NCI-H460 (cell line): ENCODE data around the gene DCT. TPM values are rescaled to one million over a fixed set of nuclear protein-coding genes. Genes with fewer than 3 reads are reported as not detected.

Source experiments
- DNase-seq: peaks from one replicate; pipeline ENCODE4 v3.0.0-alpha.2; 2016; ENCODE audit warnings: low read depth; ENCODE audit errors: extremely low read depth
- total RNA-seq: library from RNA; depleted of rRNA; stranded (reverse); fragments of >200 nt; shearing (Covaris generic); gene quantifications from 2 replicates; pipeline ENCODE4 v1.2.3, GENCODE V29; 2014; rRNA removed

DCT gene
- total RNA-seq, 1 experiment from 2014 or later, result not detected

- no peak for DNase-seq
Observed at GRCh38 chr13:94408314-94409036, 71.0 kb downstream of the DCT start.

- no peak for DNase-seq
Observed at GRCh38 chr13:94400874-94401273, 78.6 kb downstream of the DCT start.

GRCh38 chr13:94399812-94400211, 79.7 kb downstream of the DCT start:
- DNase-seq, result no peak

- no peak for DNase-seq
Observed at GRCh38 chr13:94395860-94396259, 83.6 kb downstream of the DCT start.

GRCh38 chr13:94394723-94395122, 84.8 kb downstream of the DCT start:
- no peak for DNase-seq

- no peak for DNase-seq
Observed at GRCh38 chr13:94390881-94391280, 88.6 kb downstream of the DCT start.

- DNase-seq, result no peak
Observed at GRCh38 chr13:94389604-94390351, 89.7 kb downstream of the DCT start.

- DNase-seq, result no peak
Observed at GRCh38 chr13:94387047-94387446, 92.4 kb downstream of the DCT start.

Other genes with a start within 250 kb of the DCT start
- 20.7 and 21.6 TPM in 2 replicates for gene TGDS, start 116.5 kb upstream of the DCT start, total RNA-seq
- 6.6 and 7.3 TPM in 2 replicates for gene GPR180, start 122.2 kb upstream of the DCT start, total RNA-seq
- 0.09 TPM in 1 of 2 replicates, not detected in the other for gene SOX21, start 232.9 kb upstream of the DCT start, total RNA-seq